Skeletal muscle tissue (tissue), 4 donors: Measurements from ENCODE around the gene CDH18. TPM values are rescaled to one million over a fixed set of nuclear protein-coding genes. Genes with fewer than 3 reads are reported as not detected.

ENCODE experiments used
- H3K27ac ChIP-seq: one replicate; pipeline ENCODE4 v1.7.0; 2013; ENCODE audit warnings: mild to moderate bottlenecking, low read depth, low read length, inconsistent platforms
- H3K27me3 ChIP-seq, 3 donors: one replicate each; pipeline ENCODE4 v1.7.0; 2013; ENCODE audit warnings: low read length in 3 of 3; ENCODE audit not compliant: control insufficient read depth in 3 of 3, insufficient read depth in 3 of 3
- H3K36me3 ChIP-seq, 3 donors: one replicate each; pipeline ENCODE4 v1.7.0; 2013; ENCODE audit warnings: low read length in 3 of 3; ENCODE audit not compliant: control insufficient read depth in 3 of 3, insufficient read depth in 3 of 3
- H3K4me1 ChIP-seq, 3 donors: one replicate each; pipeline ENCODE4 v1.7.0; 2013; ENCODE audit warnings: low read length in 3 of 3, mild to moderate bottlenecking in 3 of 3; ENCODE audit not compliant: control insufficient read depth in 3 of 3, insufficient read depth in 3 of 3
- H3K4me3 ChIP-seq, 3 donors: one replicate each; pipeline ENCODE4 v1.7.0; 2013; ENCODE audit warnings: low read length in 3 of 3
- H3K9ac ChIP-seq, 3 donors: one replicate each; pipeline ENCODE4 v1.7.0; 2013; ENCODE audit warnings: low read length in 3 of 3, mild to moderate bottlenecking in 3 of 3, moderate library complexity in 2 of 3, low read depth in 1 of 3
- H3K9me3 ChIP-seq, 3 donors: one replicate each; pipeline ENCODE4 v1.7.0; 2013; ENCODE audit warnings: low read length in 3 of 3; ENCODE audit not compliant: control insufficient read depth in 3 of 3
- total RNA-seq: library from RNA; depleted of rRNA; stranded (reverse); fragments of >200 nt; gene quantifications from one replicate; pipeline ENCODE4 v1.2.3, GENCODE V29; 2014
- donor health status: Osteomylitis.

CDH18 gene
- total RNA-seq, 1 donor from 2014 or later, result 12.0 TPM

GRCh38 chr5:19866090-19866450 lies 121.9 kb downstream of the CDH18 start:
- Histone ChIP-seq H3K4me3 (no peak overlapping the region), H3K27ac (no peak overlapping the region), H3K27me3 (no peaks in the 10 kb centered on the region), H3K9ac (no peak overlapping the region), H3K4me1 (no peaks in the 10 kb centered on the region), H3K36me3 (no peaks in the 10 kb centered on the region), H3K9me3 (no peaks in the 10 kb centered on the region)

- Histone ChIP-seq H3K36me3 (no peaks in the 10 kb centered on the region), H3K27me3 (no peaks in the 10 kb centered on the region), H3K4me1 (no peaks in the 10 kb centered on the region), H3K9me3 (no peaks in the 10 kb centered on the region), H3K27ac (no peak overlapping the region), H3K4me3 (no peak overlapping the region), H3K9ac (no peak overlapping the region)
These were observed 122.5 kb downstream of the CDH18 start for GRCh38 chr5:19865336-19866089.

- H3K27ac ChIP-seq, result no peak overlapping the region
- H3K9ac ChIP-seq, result no peak overlapping the region
- H3K36me3 ChIP-seq, result no peaks in the 10 kb centered on the region
- no peaks in the 10 kb centered on the region for H3K27me3 ChIP-seq
- no peaks in the 10 kb centered on the region for H3K4me1 ChIP-seq
- H3K9me3 ChIP-seq, result no peaks in the 10 kb centered on the region
- no peak overlapping the region for H3K4me3 ChIP-seq
These were observed 125.3 kb downstream of the CDH18 start for GRCh38 chr5:19862711-19863110.

- Histone ChIP-seq H3K27me3 (no peaks in the 10 kb centered on the region), H3K36me3 (no peaks in the 10 kb centered on the region), H3K4me1 (no peaks in the 10 kb centered on the region), H3K27ac (no peak overlapping the region), H3K9me3 (no peaks in the 10 kb centered on the region), H3K4me3 (no peak overlapping the region), H3K9ac (no peak overlapping the region)
These were observed 129.0 kb downstream of the CDH18 start for GRCh38 chr5:19859020-19859419.

GRCh38 chr5:19855931-19856330 lies 132.1 kb downstream of the CDH18 start:
- H3K36me3 ChIP-seq, result no peaks in the 10 kb centered on the region
- no peaks in the 10 kb centered on the region for H3K4me1 ChIP-seq
- no peak overlapping the region for H3K4me3 ChIP-seq
- H3K9me3 ChIP-seq, result no peaks in the 10 kb centered on the region
- H3K27ac ChIP-seq, result no peak overlapping the region
- H3K9ac ChIP-seq, result no peak overlapping the region
- H3K27me3 ChIP-seq, result no peaks in the 10 kb centered on the region

- Histone ChIP-seq H3K36me3 (no peaks in the 10 kb centered on the region), H3K27me3 (no peaks in the 10 kb centered on the region), H3K4me3 (no peak overlapping the region), H3K9ac (no peak overlapping the region), H3K4me1 (no peaks in the 10 kb centered on the region), H3K9me3 (no peaks in the 10 kb centered on the region), H3K27ac (no peak overlapping the region)
These were observed 132.5 kb downstream of the CDH18 start for GRCh38 chr5:19855453-19855852.

GRCh38 chr5:19855031-19855430 lies 133.0 kb downstream of the CDH18 start:
- H3K4me1 ChIP-seq, result no peaks in the 10 kb centered on the region
- no peak overlapping the region for H3K27ac ChIP-seq

GRCh38 chr5:19853616-19854240 lies 134.3 kb downstream of the CDH18 start:
- no peak overlapping the region for H3K27ac ChIP-seq
- no peaks in the 10 kb centered on the region for H3K36me3 ChIP-seq
- H3K9me3 ChIP-seq, result no peaks in the 10 kb centered on the region
- H3K4me3 ChIP-seq, result no peak overlapping the region
- H3K27me3 ChIP-seq, result no peaks in the 10 kb centered on the region
- no peak overlapping the region for H3K9ac ChIP-seq
- no peaks in the 10 kb centered on the region for H3K4me1 ChIP-seq

More at GRCh38 chr5:19855031-19855430, 133.0 kb downstream of the CDH18 start:
- Histone ChIP-seq H3K9me3 (no peaks in the 10 kb centered on the region), H3K36me3 (no peaks in the 10 kb centered on the region), H3K4me3 (no peak overlapping the region), H3K9ac (no peak overlapping the region), H3K27me3 (no peaks in the 10 kb centered on the region)

GRCh38 chr5:19837536-19838174 lies 150.3 kb downstream of the CDH18 start:
- no peak overlapping the region for H3K9ac ChIP-seq
- no peaks in the 10 kb centered on the region for H3K27me3 ChIP-seq
- no peaks in the 10 kb centered on the region for H3K9me3 ChIP-seq
- H3K4me1 ChIP-seq, result no peaks in the 10 kb centered on the region
- H3K36me3 ChIP-seq, result no peaks in the 10 kb centered on the region
- H3K4me3 ChIP-seq, result no peak overlapping the region
- H3K27ac ChIP-seq, result no peak overlapping the region

- Histone ChIP-seq H3K4me3 (no peak overlapping the region), H3K4me1 (no peaks in the 10 kb centered on the region), H3K36me3 (no peaks in the 10 kb centered on the region), H3K27ac (no peak overlapping the region), H3K9ac (no peak overlapping the region), H3K9me3 (no peaks in the 10 kb centered on the region), H3K27me3 (no peaks in the 10 kb centered on the region)
These were observed 152.6 kb downstream of the CDH18 start for GRCh38 chr5:19835442-19835841.
